ENCODE data around the gene PRM2.
"Not testable (repeated sequence)": the region's sequence is repeated elsewhere in the genome, so short reads cannot be mapped to it uniquely, and the experiment has no call there.

The PRM2 gene

GRCh38 chr16:11291091-11291703 lies 14.9 kb upstream of the PRM2 start:
- no peak for DNase-seq (ENCODE audit: extremely low spot score, insufficient read length, low read depth)
- FAIRE-seq: no peak

- DNase-seq (ENCODE audit: extremely low spot score, insufficient read length, low read depth) (no peak), FAIRE-seq (no peak)
Observed at GRCh38 chr16:11290102-11290893, 14.0 kb upstream of the PRM2 start.

GRCh38 chr16:11289696-11290095 lies 13.4 kb upstream of the PRM2 start:
- not testable (repeated sequence) for FAIRE-seq; DNase-seq (ENCODE audit: extremely low spot score, insufficient read length, low read depth)

- no peak for FAIRE-seq
- DNase-seq (ENCODE audit: extremely low spot score, insufficient read length, low read depth): no peak
Observed at GRCh38 chr16:11289202-11289601, 12.9 kb upstream of the PRM2 start.

- FAIRE-seq: no peak
- DNase-seq (ENCODE audit: extremely low spot score, insufficient read length, low read depth): no peak
Observed at GRCh38 chr16:11285842-11286241, 9.6 kb upstream of the PRM2 start.

- FAIRE-seq (no peak), DNase-seq (ENCODE audit: extremely low spot score, insufficient read length, low read depth) (no peak)
Observed at GRCh38 chr16:11283820-11284248, 7.6 kb upstream of the PRM2 start.

- DNase-seq (ENCODE audit: extremely low spot score, insufficient read length, low read depth) (no peak), FAIRE-seq (no peak)
Observed at GRCh38 chr16:11280616-11281522, 4.6 kb upstream of the PRM2 start, which contains the start of gene PRM1. Gene PRM1 (minus strand): TSS chr16:11281330. CDS start chr16:11281238, 92 bp downstream.

- DNase-seq (ENCODE audit: extremely low spot score, insufficient read length, low read depth): no peak
- FAIRE-seq: no peak
Observed at GRCh38 chr16:11278681-11279628, 2.7 kb upstream of the PRM2 start.

- no peak for DNase-seq (ENCODE audit: extremely low spot score, insufficient read length, low read depth)
Observed at GRCh38 chr16:11277607-11278337, 1.5 kb upstream of the PRM2 start.

GRCh38 chr16:11276896-11277593 lies 765 bp upstream of the PRM2 start:
- no peak for FAIRE-seq

More at GRCh38 chr16:11277607-11278337, 1.5 kb upstream of the PRM2 start:
- no peak for FAIRE-seq

GRCh38 chr16:11274964-11275363 lies 1.3 kb downstream of the PRM2 start:
- DNase-seq (ENCODE audit: extremely low spot score, insufficient read length, low read depth): no peak
- no peak for FAIRE-seq

More at GRCh38 chr16:11276896-11277593, 765 bp upstream of the PRM2 start:
- no peak for DNase-seq (ENCODE audit: extremely low spot score, insufficient read length, low read depth)

- no peak for DNase-seq (ENCODE audit: extremely low spot score, insufficient read length, low read depth)
- FAIRE-seq: no peak
Observed at GRCh38 chr16:11273721-11274324, 2.5 kb downstream of the PRM2 start.

- no peak for DNase-seq (ENCODE audit: extremely low spot score, insufficient read length, low read depth)
- FAIRE-seq: no peak
Observed at GRCh38 chr16:11272921-11273720, 3.2 kb downstream of the PRM2 start, which contains the start of gene PRM3. Gene PRM3 (minus strand): TSS chr16:11273629. CDS start chr16:11273595, 34 bp downstream.

- FAIRE-seq (no peak), DNase-seq (ENCODE audit: extremely low spot score, insufficient read length, low read depth) (no peak)
Observed at GRCh38 chr16:11272484-11272883, 3.8 kb downstream of the PRM2 start.

- FAIRE-seq (no peak), DNase-seq (ENCODE audit: extremely low spot score, insufficient read length, low read depth) (no peak)
Observed at GRCh38 chr16:11271610-11272009, 4.7 kb downstream of the PRM2 start.

GRCh38 chr16:11270602-11271162 lies 5.6 kb downstream of the PRM2 start:
- FAIRE-seq (no peak), DNase-seq (ENCODE audit: extremely low spot score, insufficient read length, low read depth) (no peak)
